Right renal cortex interstitium (tissue), 3 donors: Measurements from ENCODE around the gene B3GNT5. TPM values are rescaled to one million over a fixed set of nuclear protein-coding genes. Genes with fewer than 3 reads are reported as not detected.

ENCODE experiments used
- DNase-seq, 3 donors: peaks; one replicate each; pipeline ENCODE4 v3.0.0-alpha.2; 2013; ENCODE audit warnings: low read depth in 3 of 3, low spot score in 2 of 3
- polyA plus RNA-seq, 3 donors: library from polyadenylated mRNA; unstranded; fragments of 120-200 nt; gene quantifications; one replicate each; pipeline ENCODE4 v1.2.1, GENCODE V29; 2013; ENCODE audit not compliant: insufficient read length in 3 of 3

The B3GNT5 gene
- polyA plus RNA-seq, 3 donors: 23.8 to 24.9 (median 24.5) TPM

GRCh38 chr3:183317271-183317670 lies 64.2 kb downstream of the B3GNT5 start:
- no peak for DNase-seq

DNA sequence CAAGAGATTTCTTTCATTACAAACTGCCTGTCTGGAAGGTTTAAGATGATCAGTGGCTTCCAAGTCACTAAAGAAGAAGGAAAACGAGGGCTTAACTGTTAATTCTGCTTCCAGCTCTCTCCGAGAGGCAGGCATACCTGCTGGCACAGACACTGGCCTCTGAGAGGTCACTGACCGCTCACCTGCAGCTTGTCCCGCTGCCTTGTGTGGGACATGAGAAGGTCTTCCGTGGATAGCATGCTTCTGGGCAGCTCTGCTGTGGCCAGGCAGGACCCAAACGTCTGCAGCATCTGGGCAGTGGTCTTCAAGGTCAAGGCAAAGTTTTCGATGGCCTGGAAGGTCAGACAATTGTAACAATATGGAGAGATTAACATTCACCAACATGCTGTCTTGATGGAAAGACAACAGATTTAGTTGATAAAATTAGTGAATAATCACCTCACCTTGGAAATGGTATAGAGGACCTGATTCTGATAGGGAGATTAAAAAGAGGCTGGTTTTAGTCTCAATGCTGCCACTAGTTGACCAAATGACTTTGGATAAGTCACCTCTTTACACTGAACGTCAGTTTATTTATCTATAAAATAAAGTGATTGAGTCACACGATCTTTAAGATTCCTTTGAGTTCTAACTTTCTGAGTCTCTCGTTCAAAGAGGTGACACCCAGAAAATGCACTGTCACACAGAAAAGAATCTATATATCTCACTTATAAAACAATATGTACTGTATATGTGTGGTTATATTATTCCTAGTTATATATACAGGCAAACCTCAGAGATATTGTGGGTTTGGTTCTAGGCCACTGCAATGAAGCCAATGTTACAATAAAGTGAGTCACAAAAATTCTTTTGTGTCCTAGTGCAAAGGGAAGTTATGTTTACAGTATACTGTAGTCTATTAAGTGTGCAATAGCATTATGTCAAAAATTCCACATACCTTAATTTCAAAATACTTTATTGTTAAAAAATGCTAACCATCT lies 65.1 kb downstream of the B3GNT5 start:
- DNase-seq: no peak

DNA sequence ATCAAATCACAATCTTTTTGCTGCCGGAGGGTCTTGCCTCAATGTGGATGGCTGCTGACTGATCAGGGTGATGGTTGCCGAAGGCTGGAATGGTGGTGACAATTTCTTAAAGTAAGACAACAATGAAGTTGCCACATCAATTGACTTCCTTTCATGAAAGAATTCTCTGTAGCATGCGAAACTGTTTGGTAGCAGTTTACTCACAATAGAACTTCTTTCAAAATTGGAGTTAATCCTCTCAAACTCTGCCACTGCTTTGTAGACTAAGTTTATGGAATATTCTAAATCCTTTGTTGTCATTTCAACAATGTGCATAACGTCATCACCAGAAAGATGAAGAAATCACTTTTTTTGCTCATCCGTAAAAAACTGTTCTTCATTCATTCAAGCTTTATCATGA lies 65.8 kb downstream of the B3GNT5 start:
- no peak for DNase-seq

GRCh38 chr3:183319371-183319770 lies 66.3 kb downstream of the B3GNT5 start:
- DNase-seq: no peak

Other genes with a start within 250 kb of the B3GNT5 start
- gene MCCC1, start 153.8 kb upstream of the B3GNT5 start, polyA plus RNA-seq: 10 to 100 TPM; 55.6 to 63.3 (median 61.2) TPM
- gene LAMP3, start 90.5 kb upstream of the B3GNT5 start, polyA plus RNA-seq: 1 to 10 TPM; 2.7 to 4.3 (median 3.0) TPM
- gene MCF2L2, start 175.4 kb downstream of the B3GNT5 start, polyA plus RNA-seq: under 1 TPM; 0.37 to 0.78 (median 0.71) TPM